ENCODE data around the gene LBX2.

GRCh38 chr2:74534411-74534810 is 35.0 kb upstream of the LBX2 start:
- TF ChIP-seq CTCF (conservative IDR thresholded peaks at IDR 0.05; ENCODE audit: low read depth, low read length) = no peak
- no peak for TF ChIP-seq EZH2 (IDR thresholded peaks at IDR 0.05; ENCODE audit: borderline replicate concordance, low read depth, low read length, poor library complexity, severe bottlenecking)
